Hypothalamus (tissue), 51 donors: ENCODE data around the gene CALM3.

Experiments
- DNase-seq, 51 donors: peaks; one replicate each; lab custom pipeline; 2025; lab: John Stamatoyannopoulos, UW

The CALM3 gene

DNA sequence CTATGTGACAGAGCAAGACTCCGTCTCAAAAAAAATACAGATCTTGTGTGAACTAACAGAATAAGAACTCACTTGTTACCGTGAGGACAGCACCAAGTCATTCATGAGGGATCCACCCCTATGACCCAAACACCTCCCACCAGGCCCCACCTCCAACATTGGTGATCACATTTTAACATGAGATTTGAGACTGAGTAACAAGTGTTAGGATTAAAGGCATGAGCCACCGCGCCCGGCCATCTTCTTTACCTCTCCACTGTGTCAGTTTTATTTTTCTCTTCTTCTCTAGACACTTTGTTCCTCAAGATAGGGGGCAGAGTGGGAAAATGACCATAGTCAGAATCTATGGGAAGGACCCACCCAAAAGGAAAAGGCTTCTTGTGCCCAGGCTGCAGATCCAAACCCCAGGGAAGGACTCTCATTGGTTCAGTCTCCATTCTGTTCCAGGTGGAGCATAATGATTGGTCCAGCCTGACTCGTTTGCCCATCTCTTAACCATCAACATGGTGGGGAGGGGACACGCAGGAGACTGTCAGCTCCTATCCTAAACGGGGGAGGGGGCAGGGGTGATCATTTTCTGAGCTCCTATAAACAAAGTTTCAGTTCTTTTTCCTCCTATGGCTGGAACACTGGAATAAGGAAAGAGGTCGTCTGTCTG lies 1.3 kb upstream of the CALM3 start:
- no peak for DNase-seq

DNA sequence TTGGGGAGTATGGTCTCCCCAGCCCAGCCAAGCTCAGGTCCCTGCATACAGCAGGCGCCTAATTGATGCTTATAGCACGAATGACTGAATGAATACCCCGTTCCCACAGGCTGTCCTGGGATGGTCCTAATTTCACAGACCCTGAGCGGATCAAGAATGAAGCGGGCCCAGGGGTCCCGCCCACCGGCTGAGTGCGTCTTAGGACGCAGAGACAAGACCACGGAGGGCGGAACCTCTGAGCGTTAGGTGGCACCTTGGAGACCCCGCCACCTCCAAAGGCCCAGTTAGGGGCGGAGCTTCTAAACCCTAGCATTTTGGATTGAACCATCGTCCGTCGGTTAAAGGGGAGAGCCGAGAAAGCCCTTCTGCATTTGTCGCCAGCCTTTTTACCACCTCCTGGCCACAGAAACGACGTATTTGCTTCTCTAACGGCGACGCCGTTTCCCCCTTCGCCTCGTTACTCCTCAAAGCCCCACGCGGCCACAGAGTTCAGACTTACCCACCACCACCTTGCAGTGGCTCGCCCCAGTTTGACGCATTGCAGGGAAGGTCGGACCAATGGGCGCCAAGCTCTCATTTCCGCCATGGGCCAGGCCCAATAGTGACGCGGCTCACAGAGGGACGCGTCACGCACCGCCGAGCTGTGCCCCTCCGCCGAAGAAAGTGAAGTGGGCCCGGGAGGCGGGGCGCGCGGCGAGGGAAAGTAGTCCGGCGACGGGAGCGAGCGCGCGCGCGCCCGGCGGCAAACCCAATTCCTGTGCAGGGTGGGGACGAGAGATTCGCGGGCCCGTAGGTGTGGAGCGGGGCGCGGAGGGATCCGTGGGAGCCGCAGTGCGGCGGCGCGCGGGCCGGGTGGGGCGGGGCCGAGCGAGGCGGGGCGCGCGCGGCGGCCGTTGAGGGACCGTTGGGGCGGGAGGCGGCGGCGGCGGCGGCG lies 479 bp upstream of the CALM3 start:
- peak; percentile 67 to 100 (median 94) for DNase-seq

DNA sequence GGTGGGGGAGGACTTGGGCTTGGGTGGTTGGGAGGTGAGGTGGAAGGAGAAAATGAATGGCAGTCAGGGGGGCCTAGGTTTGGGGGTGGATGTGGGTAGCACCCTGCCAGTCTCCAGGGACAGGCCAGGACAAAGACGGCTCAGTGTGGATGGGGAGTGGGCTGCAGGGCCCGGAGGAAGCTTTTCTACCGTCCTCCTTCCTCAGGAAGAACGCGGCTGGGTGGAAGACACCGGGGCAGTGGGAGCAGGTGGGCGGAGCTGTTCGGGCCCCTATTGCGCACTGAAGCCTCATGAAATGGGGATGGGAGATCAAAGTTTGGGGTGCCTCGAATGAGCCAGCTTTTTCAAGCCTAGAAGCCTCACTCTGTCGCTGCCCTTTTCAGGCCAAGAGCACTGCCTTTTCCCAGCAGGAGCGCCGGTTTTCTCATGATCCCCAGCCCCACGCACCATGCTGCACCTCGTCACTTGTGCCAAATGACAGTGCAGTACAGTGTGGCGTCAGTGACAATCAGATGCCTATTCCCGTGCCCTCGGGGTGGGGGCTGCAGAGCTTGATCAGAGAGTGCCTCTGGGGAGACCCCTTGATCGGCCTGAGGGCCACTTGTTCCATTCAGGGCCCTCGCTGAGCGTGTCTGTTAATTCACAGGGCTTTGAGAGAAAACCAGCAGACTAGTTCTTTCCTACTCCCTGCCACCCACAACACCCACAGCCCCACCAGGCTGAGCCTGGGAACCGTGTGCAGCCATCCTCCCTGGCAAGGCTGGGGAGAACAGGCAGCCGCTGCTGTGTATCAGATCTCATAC lies 1.5 kb downstream of the CALM3 start:
- peak in 16 of 51 donors; percentile 30 to 82 (median 44) for DNase-seq

DNA sequence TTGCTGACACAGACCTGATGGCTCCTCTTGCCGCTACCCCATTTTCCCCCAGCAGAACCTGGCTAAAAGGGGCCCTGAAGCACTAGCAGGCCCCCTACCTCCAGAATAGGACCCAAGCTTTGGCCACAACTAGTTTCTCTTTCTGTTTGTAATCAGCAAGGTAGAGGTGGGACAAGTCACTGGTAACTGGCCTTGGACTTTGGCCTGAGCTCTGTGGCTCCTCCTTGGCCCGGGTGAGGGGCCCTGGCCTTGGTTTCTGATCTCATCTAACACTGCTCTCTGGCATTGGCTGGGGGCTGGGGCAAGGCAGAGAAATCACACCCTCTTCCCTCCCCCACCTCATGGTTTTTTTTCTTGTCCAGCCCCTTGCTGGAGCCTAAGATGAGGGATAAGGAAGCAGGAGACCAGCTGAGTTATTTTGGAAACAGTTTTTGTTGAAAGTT lies 2.1 kb downstream of the CALM3 start:
- DNase-seq: no peak

DNA sequence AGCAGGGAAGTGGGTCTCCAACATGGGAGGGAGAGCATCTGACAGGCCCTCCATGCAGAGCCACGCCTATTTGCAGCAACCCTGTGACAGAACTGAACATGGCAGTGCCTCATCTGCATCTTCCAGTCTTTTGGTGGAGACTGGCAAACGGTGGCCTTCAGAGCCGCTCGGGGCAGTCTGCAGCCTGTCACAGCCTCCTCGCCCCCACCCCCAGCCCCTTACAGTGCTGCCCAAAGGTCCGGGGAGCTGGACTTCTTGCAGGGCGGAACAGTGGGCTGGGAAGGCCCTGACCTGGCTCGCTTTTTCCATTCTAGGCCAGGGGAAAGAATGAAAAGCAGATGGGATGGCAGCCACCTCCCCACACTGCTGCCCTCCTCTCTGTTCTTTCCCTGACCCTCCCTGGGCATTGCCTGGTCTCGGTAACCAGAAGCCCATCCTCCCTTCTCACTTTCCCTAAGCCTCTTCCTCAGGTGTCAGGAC lies 2.7 kb downstream of the CALM3 start:
- DNase-seq: peak in 2 of 51 donors; percentile 11 to 14

DNA sequence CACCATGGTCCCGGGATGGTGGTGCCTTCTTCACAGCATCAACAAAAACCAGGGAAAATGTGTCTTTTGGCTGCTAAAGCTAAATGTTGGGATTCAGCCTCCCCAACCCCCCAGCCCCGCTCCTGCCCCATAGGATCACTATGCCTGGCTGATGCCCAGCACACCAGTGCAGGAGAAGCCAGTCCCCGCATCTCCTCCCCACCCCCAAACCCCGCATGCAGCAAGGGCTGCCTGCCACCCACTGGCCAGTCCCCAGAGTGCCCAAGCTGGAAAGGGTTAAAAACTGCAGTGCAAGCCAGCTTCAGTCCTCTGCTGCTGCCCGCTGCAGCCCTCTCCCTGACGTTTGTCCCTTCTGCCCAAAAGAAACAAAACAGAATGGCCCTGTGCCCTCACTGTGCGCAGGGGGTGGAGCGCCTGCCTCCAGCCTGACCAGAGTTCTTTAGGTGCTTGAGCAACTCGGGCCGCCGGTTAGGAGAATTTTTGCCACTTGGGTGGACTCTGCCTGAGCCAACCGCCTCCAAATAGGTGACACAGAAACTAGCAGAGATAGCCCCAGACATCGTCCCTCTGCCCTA lies 3.7 kb downstream of the CALM3 start:
- DNase-seq: peak in 26 of 51 donors; percentile 15 to 59 (median 36)

DNA sequence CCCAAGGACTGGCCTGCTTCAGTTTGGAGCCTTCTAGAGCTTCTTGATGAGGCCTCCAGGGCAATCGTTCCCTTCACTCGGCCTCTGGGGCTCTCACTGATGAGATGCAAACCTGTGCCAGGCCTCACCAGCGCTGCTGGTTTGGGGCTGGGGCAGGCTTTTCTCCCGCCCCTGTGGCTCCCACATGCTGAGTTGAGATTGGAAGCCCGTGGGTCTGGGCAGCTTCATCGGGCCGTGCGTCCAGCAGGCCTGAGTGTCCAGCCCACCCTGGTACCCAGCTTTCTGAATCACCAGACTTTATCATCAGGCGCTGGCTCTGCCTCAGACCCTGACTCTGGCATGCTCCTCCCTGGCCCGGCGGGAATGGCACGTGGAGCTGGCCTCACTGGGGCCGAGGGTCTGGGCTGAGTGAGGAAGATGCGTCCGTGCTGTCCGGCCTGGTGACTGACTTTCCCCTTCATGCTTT lies 4.3 kb downstream of the CALM3 start:
- peak in 1 of 51 donors; percentile 35 for DNase-seq

DNA sequence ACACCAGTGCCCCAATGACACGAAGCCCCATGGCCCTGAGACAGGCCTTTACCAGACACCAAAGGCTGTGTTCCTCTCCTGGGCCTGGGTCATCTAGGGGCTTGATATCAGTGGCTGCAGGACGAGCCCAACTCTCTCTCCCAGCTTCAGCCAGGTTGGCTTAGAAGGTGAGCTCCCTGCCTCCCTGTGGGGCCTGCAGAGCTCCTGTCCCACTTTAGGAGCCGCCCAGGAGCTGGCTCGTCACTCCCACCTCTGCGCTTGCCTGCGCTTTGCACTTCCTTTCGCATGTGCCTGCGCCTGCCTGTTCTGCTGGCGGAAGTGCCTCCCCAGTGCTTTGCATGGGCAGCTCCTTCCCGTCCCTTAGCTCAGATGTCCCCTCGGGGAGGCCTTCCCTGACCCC lies 4.9 kb downstream of the CALM3 start:
- DNase-seq: no peak

DNA sequence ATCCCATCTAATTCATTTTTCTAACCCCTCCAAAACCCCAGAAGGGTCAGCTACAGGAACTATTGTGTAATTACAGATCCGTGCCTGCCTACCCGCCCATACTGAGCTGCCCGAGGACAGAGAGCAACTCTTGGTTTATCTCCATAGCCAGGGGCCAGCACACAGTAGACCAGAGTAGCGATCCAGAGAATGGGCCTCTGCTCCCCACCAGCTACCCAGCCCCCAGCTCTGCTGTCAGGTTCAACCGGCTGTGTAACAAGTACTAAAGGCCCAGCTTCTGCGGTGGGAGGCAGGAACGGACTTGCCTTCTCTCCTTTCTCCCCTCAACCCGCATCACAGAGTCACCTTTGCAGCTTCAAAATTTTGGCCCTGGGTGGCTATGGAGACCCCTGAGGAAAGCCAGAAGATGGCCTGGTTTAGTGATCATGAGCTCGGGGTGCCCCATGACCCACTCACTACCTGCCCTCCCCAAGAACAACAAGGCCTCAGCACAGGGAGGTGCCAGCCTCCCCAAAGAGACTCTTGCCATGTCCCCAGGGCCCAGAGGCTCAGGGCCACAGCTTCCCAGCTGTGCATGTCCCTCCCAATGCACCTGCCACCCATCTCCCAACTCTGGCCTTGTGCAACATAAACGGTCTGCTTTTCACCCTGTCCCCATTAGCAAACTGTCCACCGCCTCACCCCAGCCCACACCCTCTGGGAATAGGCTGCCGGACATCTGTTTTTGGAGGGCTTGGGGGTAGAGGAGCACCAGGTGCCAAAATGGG lies 5.7 kb downstream of the CALM3 start:
- DNase-seq: no peak

DNA sequence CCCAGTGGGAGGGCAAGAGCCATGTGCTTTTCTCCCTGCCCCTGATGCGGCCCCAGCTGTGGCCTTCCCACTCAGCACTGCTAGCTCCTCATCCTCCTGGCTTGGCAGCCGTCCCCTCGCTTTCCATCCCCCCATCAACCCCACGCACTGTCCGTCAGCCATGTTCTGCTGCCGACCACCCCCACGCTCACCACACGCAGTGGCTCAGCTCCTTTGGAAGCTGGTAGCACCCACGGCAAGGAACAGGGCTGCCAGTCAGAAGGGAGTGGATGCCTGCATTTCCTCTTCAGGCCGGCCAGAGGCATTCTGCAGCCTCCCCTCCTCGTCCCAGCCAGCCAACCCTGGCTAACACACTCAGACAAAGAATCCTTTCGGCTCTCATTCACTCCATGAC lies 6.3 kb downstream of the CALM3 start:
- peak in 17 of 51 donors; percentile 9 to 69 (median 31) for DNase-seq

DNA sequence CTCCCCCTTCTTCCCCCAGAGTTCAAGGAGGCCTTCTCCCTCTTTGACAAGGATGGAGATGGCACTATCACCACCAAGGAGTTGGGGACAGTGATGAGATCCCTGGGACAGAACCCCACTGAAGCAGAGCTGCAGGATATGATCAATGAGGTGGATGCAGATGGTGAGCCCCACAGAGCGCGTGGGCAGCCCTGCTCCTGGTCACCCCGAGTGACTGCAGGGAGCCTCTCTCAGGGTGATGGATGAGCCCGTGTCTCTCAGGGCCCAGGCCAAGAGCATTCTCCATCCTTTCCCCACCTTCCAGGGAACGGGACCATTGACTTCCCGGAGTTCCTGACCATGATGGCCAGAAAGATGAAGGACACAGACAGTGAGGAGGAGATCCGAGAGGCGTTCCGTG lies 7.0 kb downstream of the CALM3 start:
- no peak for DNase-seq

DNA sequence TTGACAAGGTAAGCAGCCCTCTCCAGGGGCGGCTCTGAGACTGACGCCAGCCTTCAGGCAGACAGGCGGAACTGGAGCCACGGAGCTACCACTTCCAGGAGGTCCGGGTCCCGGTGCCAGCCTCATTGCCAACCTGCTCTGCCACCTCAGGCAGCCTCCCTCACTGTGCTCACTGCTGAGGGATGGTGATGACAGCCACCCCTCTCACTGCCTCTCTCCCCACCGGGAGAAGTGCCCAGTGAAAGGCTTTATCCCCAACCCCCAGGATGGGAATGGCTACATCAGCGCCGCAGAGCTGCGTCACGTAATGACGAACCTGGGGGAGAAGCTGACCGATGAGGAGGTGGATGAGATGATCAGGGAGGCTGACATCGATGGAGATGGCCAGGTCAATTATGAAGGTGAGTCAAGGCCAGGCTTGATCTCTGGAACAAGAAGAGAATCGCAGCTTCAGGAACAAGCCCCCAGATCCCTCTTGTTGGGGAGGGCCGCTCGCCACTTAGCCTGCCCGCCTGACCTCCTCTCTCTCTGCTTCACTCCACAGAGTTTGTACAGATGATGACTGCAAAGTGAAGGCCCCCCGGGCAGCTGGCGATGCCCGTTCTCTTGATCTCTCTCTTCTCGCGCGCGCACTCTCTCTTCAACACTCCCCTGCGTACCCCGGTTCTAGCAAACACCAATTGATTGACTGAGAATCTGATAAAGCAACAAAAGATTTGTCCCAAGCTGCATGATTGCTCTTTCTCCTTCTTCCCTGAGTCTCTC lies 7.6 kb downstream of the CALM3 start:
- peak in 1 of 51 donors; percentile 49 for DNase-seq

DNA sequence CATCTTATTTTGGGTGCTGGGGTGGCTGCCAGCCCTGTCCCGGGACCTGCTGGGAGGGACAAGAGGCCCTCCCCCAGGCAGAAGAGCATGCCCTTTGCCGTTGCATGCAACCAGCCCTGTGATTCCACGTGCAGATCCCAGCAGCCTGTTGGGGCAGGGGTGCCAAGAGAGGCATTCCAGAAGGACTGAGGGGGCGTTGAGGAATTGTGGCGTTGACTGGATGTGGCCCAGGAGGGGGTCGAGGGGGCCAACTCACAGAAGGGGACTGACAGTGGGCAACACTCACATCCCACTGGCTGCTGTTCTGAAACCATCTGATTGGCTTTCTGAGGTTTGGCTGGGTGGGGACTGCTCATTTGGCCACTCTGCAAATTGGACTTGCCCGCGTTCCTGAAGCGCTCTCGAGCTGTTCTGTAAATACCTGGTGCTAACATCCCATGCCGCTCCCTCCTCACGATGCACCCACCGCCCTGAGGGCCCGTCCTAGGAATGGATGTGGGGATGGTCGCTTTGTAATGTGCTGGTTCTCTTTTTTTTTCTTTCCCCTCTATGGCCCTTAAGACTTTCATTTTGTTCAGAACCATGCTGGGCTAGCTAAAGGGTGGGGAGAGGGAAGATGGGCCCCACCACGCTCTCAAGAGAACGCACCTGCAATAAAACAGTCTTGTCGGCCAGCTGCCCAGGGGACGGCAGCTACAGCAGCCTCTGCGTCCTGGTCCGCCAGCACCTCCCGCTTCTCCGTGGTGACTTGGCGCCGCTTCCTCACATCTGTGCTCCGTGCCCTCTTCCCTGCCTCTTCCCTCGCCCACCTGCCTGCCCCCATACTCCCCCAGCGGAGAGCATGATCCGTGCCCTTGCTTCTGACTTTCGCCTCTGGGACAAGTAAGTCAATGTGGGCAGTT lies 8.6 kb downstream of the CALM3 start:
- DNase-seq: no peak

DNA sequence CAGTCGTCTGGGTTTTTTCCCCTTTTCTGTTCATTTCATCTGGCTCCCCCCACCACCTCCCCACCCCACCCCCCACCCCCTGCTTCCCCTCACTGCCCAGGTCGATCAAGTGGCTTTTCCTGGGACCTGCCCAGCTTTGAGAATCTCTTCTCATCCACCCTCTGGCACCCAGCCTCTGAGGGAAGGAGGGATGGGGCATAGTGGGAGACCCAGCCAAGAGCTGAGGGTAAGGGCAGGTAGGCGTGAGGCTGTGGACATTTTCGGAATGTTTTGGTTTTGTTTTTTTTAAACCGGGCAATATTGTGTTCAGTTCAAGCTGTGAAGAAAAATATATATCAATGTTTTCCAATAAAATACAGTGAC lies 9.3 kb downstream of the CALM3 start:
- no peak for DNase-seq

DNA sequence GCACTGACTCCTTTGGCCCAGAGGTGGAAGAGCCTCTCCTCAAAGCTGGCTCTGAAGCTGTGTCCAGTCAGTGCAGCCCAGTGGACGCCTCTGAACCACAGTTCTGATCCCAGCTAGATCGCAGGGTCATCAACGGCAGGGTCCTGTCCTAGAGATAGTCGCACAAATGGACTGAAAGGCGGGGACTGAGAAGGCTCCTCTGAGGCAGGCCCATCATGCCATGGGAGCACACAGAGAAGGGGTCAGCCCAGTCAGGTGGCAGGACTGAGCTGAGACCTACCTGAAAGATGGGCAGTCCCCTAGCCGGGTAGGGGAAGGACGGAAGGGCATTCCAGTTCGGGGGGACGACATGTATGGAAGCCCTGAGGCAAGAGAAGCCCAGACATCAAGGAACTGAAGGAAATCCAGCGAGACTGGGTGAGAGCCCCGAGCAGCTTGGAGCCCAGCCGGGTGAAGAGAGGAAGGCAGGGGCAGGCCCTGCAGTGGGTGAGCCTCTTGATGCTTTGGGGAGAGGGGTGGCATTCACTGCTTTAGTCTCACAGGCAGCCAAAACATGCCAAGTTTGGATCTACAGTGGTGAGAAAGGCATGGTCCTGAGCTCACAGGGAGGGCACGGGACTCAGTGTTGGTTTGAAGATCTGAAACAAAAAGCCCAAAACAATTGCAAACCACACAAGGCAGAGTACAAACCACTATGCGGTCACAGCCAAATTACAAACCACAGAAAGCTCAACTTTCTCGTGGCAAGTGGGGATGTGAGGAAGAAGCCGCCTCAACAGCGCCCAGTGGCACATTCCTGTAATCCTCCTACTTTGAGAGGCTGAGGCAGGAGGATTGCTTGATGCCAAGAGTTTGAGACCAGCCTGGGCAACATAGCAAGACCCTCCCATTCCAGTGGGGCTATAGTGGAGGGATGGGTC lies 10.0 kb downstream of the CALM3 start:
- no peak for DNase-seq

DNA sequence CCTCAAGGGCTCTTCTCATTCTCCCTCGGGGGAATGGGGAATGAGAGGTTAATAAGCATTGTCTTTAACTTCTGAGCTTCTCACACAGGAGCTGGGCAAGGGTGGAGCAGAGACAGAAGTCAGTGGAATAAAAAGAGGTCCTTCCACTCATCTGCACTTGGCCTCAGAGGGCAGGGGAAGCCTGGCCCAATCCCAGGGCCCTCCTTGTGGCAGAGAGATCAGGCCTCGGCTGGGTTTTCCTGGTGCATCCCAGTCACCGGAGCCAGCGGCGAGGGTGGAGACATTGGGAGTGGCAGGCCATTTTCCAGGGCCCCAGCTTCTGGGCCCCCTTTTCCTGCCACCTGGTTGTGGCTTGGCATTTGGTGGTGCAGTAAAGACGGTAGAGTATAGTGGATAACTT lies 10.6 kb downstream of the CALM3 start:
- no peak for DNase-seq

DNA sequence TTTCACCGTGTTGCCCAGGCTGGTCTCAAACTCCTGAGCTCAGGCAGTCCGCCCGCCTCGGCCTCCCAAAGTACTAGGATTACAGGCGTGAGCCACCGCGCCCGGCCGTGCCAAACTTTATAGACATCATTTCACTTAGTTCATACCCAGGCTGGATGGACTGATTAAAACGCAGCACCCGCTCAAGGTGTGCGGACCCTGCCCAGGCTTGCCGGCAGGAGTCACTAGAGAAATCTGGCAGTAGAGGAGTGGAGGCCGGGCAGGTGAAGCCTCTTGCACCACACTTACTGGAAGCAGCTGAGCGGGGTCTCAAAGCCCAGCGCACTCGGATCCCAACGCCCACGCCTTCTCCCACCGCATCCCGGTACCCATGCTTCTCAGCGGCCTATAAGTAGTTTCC lies 12.4 kb downstream of the CALM3 start:
- DNase-seq: no peak
